ENCODE data around the gene CDC14A.

CDC14A gene

GRCh38 chr1:100499194-100499811 is 147.0 kb downstream of the CDC14A start:
- DNase-seq = no peak

- DNase-seq = peak in 1 of 2 experiments; percentile 25
Measured at GRCh38 chr1:100502052-100502792, 149.9 kb downstream of the CDC14A start.

- DNase-seq = no peak
Measured at GRCh38 chr1:100506217-100506616, 153.9 kb downstream of the CDC14A start.

- DNase-seq = no peak
Measured at GRCh38 chr1:100510451-100510850, 158.1 kb downstream of the CDC14A start.

GRCh38 chr1:100511058-100511457 is 158.8 kb downstream of the CDC14A start:
- DNase-seq = no peak

- no peak for DNase-seq
Measured at GRCh38 chr1:100511773-100512172, 159.5 kb downstream of the CDC14A start.

- no peak for DNase-seq
Measured at GRCh38 chr1:100512803-100513352, 160.6 kb downstream of the CDC14A start.

- no peak for DNase-seq
Measured at GRCh38 chr1:100516857-100517256, 164.6 kb downstream of the CDC14A start.

GRCh38 chr1:100517515-100517914 is 165.2 kb downstream of the CDC14A start:
- no peak for DNase-seq

GRCh38 chr1:100518023-100518422 is 165.7 kb downstream of the CDC14A start:
- no peak for DNase-seq

GRCh38 chr1:100523038-100523652 is 170.8 kb downstream of the CDC14A start:
- no peak for DNase-seq

- DNase-seq = no peak
Measured at GRCh38 chr1:100524355-100524754, 172.0 kb downstream of the CDC14A start.

GRCh38 chr1:100526894-100527293 is 174.6 kb downstream of the CDC14A start:
- no peak for DNase-seq

- no peak for DNase-seq
Measured at GRCh38 chr1:100528871-100529270, 176.6 kb downstream of the CDC14A start.

- no peak for DNase-seq
Measured at GRCh38 chr1:100530141-100530540, 177.8 kb downstream of the CDC14A start.

- DNase-seq = no peak
Measured at GRCh38 chr1:100530880-100531487, 178.7 kb downstream of the CDC14A start.

- DNase-seq = no peak
Measured at GRCh38 chr1:100532645-100533044, 180.3 kb downstream of the CDC14A start.

- DNase-seq = no peak
Measured at GRCh38 chr1:100535264-100535663, 183.0 kb downstream of the CDC14A start.

- DNase-seq = no peak
Measured at GRCh38 chr1:100536031-100536430, 183.7 kb downstream of the CDC14A start.

GRCh38 chr1:100538913-100539835 is 186.9 kb downstream of the CDC14A start:
- DNase-seq = no peak

- no peak for DNase-seq
Measured at GRCh38 chr1:100539836-100540536, 187.7 kb downstream of the CDC14A start.

- no peak for DNase-seq
Measured at GRCh38 chr1:100542285-100542684, 190.0 kb downstream of the CDC14A start.

Measured in NCI-H187 (cell line).